Measurements from ENCODE around the gene IL4.

The IL4 gene

GRCh38 chr5:132708645-132709044 lies 34.9 kb downstream of the IL4 start:
- DNase-seq (ENCODE audit: insufficient read length, low spot score), result no peak
- TF ChIP-seq CTCF (IDR thresholded peaks at IDR 0.05; ENCODE audit: insufficient read depth, missing control alignments), result no peak
- no peak for FAIRE-seq

GRCh38 chr5:132714456-132715307 lies 40.9 kb downstream of the IL4 start:
- TF ChIP-seq CTCF (IDR thresholded peaks at IDR 0.05; ENCODE audit: insufficient read depth, missing control alignments), result no peak
- DNase-seq (ENCODE audit: insufficient read length, low spot score) (no peak), FAIRE-seq (no peak)

GRCh38 chr5:132718544-132719312 lies 44.9 kb downstream of the IL4 start:
- no peak for DNase-seq (ENCODE audit: insufficient read length, low spot score)
- TF ChIP-seq CTCF (IDR thresholded peaks at IDR 0.05; ENCODE audit: insufficient read depth, missing control alignments), result no peak
- FAIRE-seq, result no peak

GRCh38 chr5:132725745-132726144 lies 52.0 kb downstream of the IL4 start:
- TF ChIP-seq CTCF (IDR thresholded peaks at IDR 0.05; ENCODE audit: insufficient read depth, missing control alignments), result no peak
- DNase-seq (ENCODE audit: insufficient read length, low spot score), result no peak
- no peak for FAIRE-seq

GRCh38 chr5:132729896-132730295 lies 56.1 kb downstream of the IL4 start:
- no peak for TF ChIP-seq CTCF (IDR thresholded peaks at IDR 0.05; ENCODE audit: insufficient read depth, missing control alignments)
- DNase-seq (ENCODE audit: insufficient read length, low spot score) (no peak), FAIRE-seq (no peak)

Data from D721Med (cell line).